ENCODE results near the gene CDK11A. TPM values are rescaled to one million over a fixed set of nuclear protein-coding genes. Genes with fewer than 3 reads are reported as not detected.

Gene CDK11A
- total and polyA plus RNA-seq, 2 donors (not counting 3 experiments of a cell fraction or from before 2014, with no cell fraction given), result 30.7 to 50.4 TPM

- Histone ChIP-seq H3K9me1 (replicated peaks; ENCODE audit: control insufficient read depth, extremely low read depth, insufficient read depth, low read length) (no peaks in the 10 kb centered on the region), H3K9me3 (replicated peaks; ENCODE audit: control insufficient read depth, insufficient read depth, low read length) (no peaks in the 10 kb centered on the region), H3K4me3 (replicated peaks in 1 of 3; ENCODE audit: insufficient read depth in 1 of 3, low read depth in 1 of 3, low read length in 3 of 3) (no peak overlapping the region), H3K27ac (ENCODE audit: insufficient read depth, low read depth, low read length) (no peak overlapping the region), H3K4me2 (ENCODE audit: insufficient read depth, low read length) (no peak overlapping the region), H3K9ac (replicated peaks; ENCODE audit: extremely low read depth, insufficient read depth, low read length) (no peak overlapping the region), H3K4me1 (ENCODE audit: control insufficient read depth, extremely low read depth, insufficient read depth, low read length) (no peaks in the 10 kb centered on the region), H4K20me1 (replicated peaks; ENCODE audit: control insufficient read depth, extremely low read depth, insufficient read depth, low read length) (no peaks in the 10 kb centered on the region), H3K79me2 (ENCODE audit: control insufficient read depth, insufficient read depth, low read length) (peaks cover 32% of the 10 kb centered on the region), H2AFZ (ENCODE audit: low read depth, low read length) (no peak overlapping the region), H3K36me3 (ENCODE audit: control insufficient read depth in 2 of 2, extremely low read depth in 1 of 2, insufficient read depth in 2 of 2, low read length in 2 of 2) (peaks cover 0 to 26% of the 10 kb centered on the region in 2 experiments), H3K27me3 (ENCODE audit: control insufficient read depth in 2 of 2, insufficient read depth in 2 of 2, low read length in 2 of 2) (no peaks in the 10 kb centered on the region)
- no TSS peak for BruUV-seq (replicated peaks)
- DNase-seq (ENCODE audit: low read depth, low spot score) (no peak), FAIRE-seq (no peak)
- dilution Hi-C loops (cut with MboI; ENCODE audit: extremely low pct_ligation_motif_present, low sequenced_read_pairs), result no loop called here
- intact Hi-C loops (cut with micrococcal nuclease), result no loop called here
- CTCF ChIA-PET, result no interaction called here
- POLR2A ChIA-PET, result no interaction called here
- TF ChIP-seq FOS (IDR thresholded peaks at IDR 0.05; ENCODE audit: borderline replicate concordance, insufficient read depth, low read length) (no peak), POLR2AphosphoS5 (IDR thresholded peaks at IDR 0.05; ENCODE audit: insufficient read depth, low read depth, low read length) (no peak), MAX (IDR thresholded peaks at IDR 0.05; ENCODE audit: insufficient read depth, insufficient read length) (no peak), EZH2 (IDR thresholded peaks at IDR 0.05; ENCODE audit: borderline replicate concordance, low read depth, low read length, severe bottlenecking) (no peak), MYC (IDR thresholded peaks at IDR 0.05; ENCODE audit: low read depth, low read length) (no peak)
Measured at GRCh38 chr1:1763657-1764621, 39.8 kb upstream of the CDK11A start.

All from endothelial cell of umbilical vein (primary cell).